ENCODE measurements around the gene PYHIN1.

PYHIN1 gene

DNA sequence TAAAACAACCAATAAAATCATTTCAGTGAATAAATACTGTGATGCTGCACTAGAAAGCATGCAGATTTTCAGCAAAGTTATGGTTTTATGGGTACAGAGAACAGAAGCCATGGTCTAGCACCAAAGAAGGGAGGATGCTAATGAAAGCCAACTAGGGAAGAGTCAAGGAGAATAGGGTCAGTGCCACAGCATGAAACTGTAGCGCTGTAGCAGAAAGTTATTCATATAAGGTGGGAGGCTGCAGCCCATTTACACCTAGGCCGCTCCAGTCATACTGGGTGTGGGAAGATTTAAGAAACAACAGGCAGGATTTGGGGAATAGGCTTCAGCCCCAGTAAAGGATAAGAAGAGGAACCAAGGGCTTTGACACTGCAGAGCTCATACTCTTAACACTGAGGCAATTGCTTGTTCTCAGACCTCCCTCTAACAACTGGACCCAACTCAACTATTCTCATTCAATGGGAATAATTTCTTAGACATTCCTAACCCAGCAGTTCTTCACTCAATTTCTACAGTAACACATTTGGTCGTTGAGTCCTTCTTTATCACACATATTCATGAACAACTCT lies 82.7 kb downstream of the PYHIN1 start:
- DNase-seq (ENCODE audit: low read depth in 2 of 2), result no peak

DNA sequence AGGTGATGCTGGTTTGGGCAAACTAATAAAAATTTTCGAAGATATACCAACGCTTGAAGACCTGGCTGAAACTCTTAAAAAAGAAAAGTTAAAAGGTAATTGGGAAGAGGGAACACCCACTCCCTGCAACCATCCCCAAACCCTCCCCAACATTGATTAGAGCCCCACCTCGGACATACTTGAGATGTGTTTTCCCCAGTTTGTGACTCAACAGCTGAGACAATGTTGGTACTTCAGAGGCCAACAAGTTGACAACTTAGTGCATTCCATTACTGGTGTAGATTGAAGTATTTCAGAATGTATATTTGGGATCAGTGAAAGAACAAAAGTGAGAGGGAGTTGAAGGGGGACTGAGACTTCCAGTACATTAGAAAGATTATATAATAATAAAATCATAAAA lies 83.5 kb downstream of the PYHIN1 start:
- DNase-seq (ENCODE audit: low read depth in 2 of 2), result no peak

DNA sequence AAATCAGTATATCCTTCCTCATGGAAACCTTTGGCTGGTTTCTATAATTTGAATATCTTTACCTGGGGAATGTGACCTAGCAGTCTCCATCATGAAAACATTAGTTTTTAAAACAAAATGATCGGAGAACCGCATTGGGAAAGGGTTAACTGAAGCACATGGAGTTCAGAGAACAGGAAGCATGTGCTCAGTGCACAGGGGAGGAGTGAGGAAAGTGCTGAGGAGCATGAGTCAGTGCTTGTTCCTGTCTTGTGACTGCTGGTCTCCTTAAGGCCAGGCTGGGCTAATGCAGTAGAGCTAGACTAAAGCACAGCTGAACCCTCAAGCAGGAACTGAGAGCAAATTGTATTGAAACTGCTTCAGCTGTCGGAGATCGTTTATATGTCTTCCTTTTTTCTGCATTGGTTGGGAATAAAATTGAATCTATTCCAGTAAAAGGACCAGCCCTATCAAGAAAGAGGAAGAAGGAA lies 84.1 kb downstream of the PYHIN1 start:
- DNase-seq (ENCODE audit: low read depth in 2 of 2), result peak; percentile 46 to 48

DNA sequence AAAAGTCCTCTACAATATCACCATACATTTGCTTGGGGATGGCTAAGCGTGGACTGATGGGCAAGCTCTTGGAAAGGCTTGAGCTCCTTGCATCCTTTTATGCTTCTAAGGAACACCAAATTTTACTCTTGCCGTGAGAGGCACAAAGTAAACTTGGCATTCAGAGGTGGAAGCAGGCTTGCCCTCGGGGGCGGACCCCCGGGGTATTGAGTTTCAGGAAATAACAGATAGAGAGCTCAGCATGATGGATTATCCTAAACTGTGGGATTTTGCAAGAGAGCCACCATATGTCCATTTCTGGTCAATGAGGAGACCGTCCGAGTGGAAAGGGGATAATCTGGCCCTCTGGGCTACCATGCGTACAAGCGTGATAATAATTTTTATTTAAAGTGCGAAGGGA lies 92.4 kb downstream of the PYHIN1 start:
- DNase-seq (ENCODE audit: low read depth in 2 of 2), result no peak

DNA sequence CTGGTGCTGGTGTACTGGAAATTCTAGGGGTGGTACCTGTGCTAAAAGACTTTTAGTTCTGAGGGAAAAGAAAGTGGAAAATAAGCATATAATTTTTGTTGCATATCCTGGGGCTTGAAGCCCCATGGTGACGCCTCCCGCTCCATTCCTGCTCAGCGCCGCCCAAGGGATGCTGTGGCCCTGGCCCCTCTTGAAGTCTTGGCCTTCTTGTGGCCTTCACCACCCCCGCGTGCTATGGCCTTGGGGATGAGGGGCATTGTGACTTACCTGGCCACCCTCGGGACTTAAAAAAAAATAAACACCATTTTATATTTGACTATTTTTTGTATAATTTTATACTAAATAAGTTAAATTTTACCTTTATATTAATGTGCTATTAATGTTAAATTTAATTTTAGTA lies 93.7 kb downstream of the PYHIN1 start:
- DNase-seq (ENCODE audit: low read depth in 2 of 2), result no peak

All from stimulated activated CD8-positive, alpha-beta memory T cell treated with anti-CD3 and anti-CD28 coated beads, Interleukin-2, amount 100 ng/mL, for 1 hour (primary cell).